GM10266 (cell line): ENCODE measurements around the gene ZSCAN12.
A peak's percentile ranks its signal among the peaks of the same experiment; 100 is the strongest.
"Not testable (repeated sequence)": the region's sequence is repeated elsewhere in the genome, so short reads cannot be mapped to it uniquely, and the experiment has no call there.

Experiments
- DNase-seq: peaks from one replicate; pipeline ENCODE4 v3.0.0; 2012; ENCODE audit errors: extremely low spot score
- CTCF ChIP-seq: IDR thresholded peaks from 2 replicates; pipeline ENCODE4 v1.5.1; 2012; ENCODE audit warnings: mild to moderate bottlenecking, low read depth; ENCODE audit not compliant: control insufficient read depth, insufficient read depth; ENCODE audit errors: missing control alignments

ZSCAN12 gene

GRCh38 chr6:28377879-28378278 is 21.7 kb downstream of the ZSCAN12 start:
- DNase-seq, result no peak
- TF ChIP-seq CTCF, result no peak

- no peak for DNase-seq
- no peak for TF ChIP-seq CTCF
Observed at GRCh38 chr6:28373925-28374324, 25.6 kb downstream of the ZSCAN12 start.

- peak; percentile 46 for DNase-seq
- TF ChIP-seq CTCF, result no peak
Observed at GRCh38 chr6:28371706-28372451, 27.7 kb downstream of the ZSCAN12 start.

- no peak for DNase-seq
- TF ChIP-seq CTCF, result no peak
Observed at GRCh38 chr6:28371280-28371679, 28.3 kb downstream of the ZSCAN12 start.

- no peak for TF ChIP-seq CTCF
Observed at GRCh38 chr6:28370440-28370839, 29.1 kb downstream of the ZSCAN12 start.

GRCh38 chr6:28369463-28369862 is 30.1 kb downstream of the ZSCAN12 start:
- no peak for TF ChIP-seq CTCF
- DNase-seq, result no peak

More at GRCh38 chr6:28370440-28370839, 29.1 kb downstream of the ZSCAN12 start:
- DNase-seq, result no peak

GRCh38 chr6:28368522-28368921 is 31.0 kb downstream of the ZSCAN12 start:
- no peak for TF ChIP-seq CTCF
- peak; percentile 49 for DNase-seq

GRCh38 chr6:28365590-28365989 is 34.0 kb downstream of the ZSCAN12 start:
- not testable (repeated sequence) for DNase-seq
